K562 (cell line): ENCODE results near the gene TMEM184A. TPM values are rescaled to one million over a fixed set of nuclear protein-coding genes. Genes with fewer than 3 reads are reported as not detected.
A peak's percentile ranks its signal among the peaks of the same experiment; 100 is the strongest.

Experiments
- ATF1 ChIP-seq, 2 experiments: fragments of 450-650 bp in 1 of 2; IDR thresholded peaks; 2 replicates each; pipeline ENCODE4 v1.6.1; 2016; ENCODE audit warnings: missing compliant biosample characterization in 1 of 2, missing genetic modification characterization in 1 of 2
- FOS ChIP-seq: IDR thresholded peaks from 3 replicates; pipeline ENCODE4 v1.6.1; 2011; ENCODE audit not compliant: insufficient read length; ENCODE audit errors: extremely low read depth
- HNRNPK ChIP-seq: fragments of 200-400 bp; formaldehyde crosslinking; IDR thresholded peaks from one replicate; pipeline ENCODE4 v1.6.1; 2018; ENCODE audit warnings: mild to moderate bottlenecking, low read depth, low read length; ENCODE audit not compliant: poor library complexity, severe bottlenecking
- KDM1A ChIP-seq, 2 experiments: fragments of 450-650 bp; IDR thresholded peaks; 2 replicates each; pipeline ENCODE4 v1.6.1; 2016; ENCODE audit warnings: mild to moderate bottlenecking in 2 of 2
- NR1H2 ChIP-seq: sonication (generic); formaldehyde crosslinking; IDR thresholded peaks from 2 replicates; pipeline ENCODE4 v1.4.0; 2020; ENCODE audit warnings: mild to moderate bottlenecking, missing genetic modification reagents
- PCBP1 ChIP-seq: fragments of 200-400 bp; formaldehyde crosslinking; IDR thresholded peaks from 2 replicates; pipeline ENCODE4 v1.6.1; 2018; ENCODE audit warnings: mild to moderate bottlenecking, low read depth, low read length; ENCODE audit not compliant: poor library complexity, severe bottlenecking
- PHF20 ChIP-seq: fragments of 450-650 bp; IDR thresholded peaks from 2 replicates; pipeline ENCODE4 v1.6.1; 2018; ENCODE audit not compliant: partially characterized antibody
- RBFOX2 ChIP-seq: fragments of 200-400 bp; formaldehyde crosslinking; IDR thresholded peaks from 2 replicates; pipeline ENCODE4 v1.6.1; 2017; ENCODE audit warnings: low read depth, mild to moderate bottlenecking, low read length, moderate library complexity
- SMARCA5 ChIP-seq: fragments of 450-650 bp; IDR thresholded peaks from 2 replicates; pipeline ENCODE4 v1.6.1; 2016
- SRSF1 ChIP-seq: fragments of 200-400 bp; formaldehyde crosslinking; IDR thresholded peaks from 2 replicates; pipeline ENCODE4 v1.6.1; 2017; ENCODE audit warnings: mild to moderate bottlenecking, low read depth, low read length, moderate library complexity
- ZFX ChIP-seq: sonication (generic); formaldehyde crosslinking; IDR thresholded peaks from 2 replicates; pipeline ENCODE4 v1.8.0; 2022; ENCODE audit warnings: mild to moderate bottlenecking, missing genetic modification reagents, moderate library complexity
- ZNF584 ChIP-seq: fragments of 200-800 bp; sonication (Bioruptor generic); IDR thresholded peaks from 2 replicates; pipeline ENCODE4 v1.6.1; 2016; ENCODE audit warnings: low read depth, mild to moderate bottlenecking, missing genetic modification characterization, missing compliant biosample characterization
- polyA plus RNA-seq, 8 experiments: library from polyadenylated mRNA; depleted of rRNA in 4 of 8; stranded (reverse) in 5 of 8; unstranded in 3 of 8; fragments of >200 nt; fragmentation: Nextera tagmentation in 2 of 8; fragmentation: Illumina TruSeq in 1 of 8; extraction: Ambion mirVana in 2 of 8; extraction: Trizol in 1 of 8; gene quantifications; 2 replicates each; pipeline versions ENCODE4 v1.2.1 to v1.2.3, GENCODE V29; 2011 to 2014; ENCODE audit warnings: inconsistent platforms in 1 of 8, missing spikeins in 1 of 8
- total RNA-seq, 7 experiments: library from RNA; depleted of rRNA in 6 of 7; stranded (reverse); fragments of >200 nt in 6 of 7; fragmentation: Illumina TruSeq in 2 of 7; extraction: Trizol in 2 of 7; gene quantifications; 2 replicates each; pipeline versions ENCODE4 v1.2.1 to v1.2.3, GENCODE V29; 2011 to 2021; ENCODE audit warnings: low replicate concordance in 1 of 7
- TF ChIP-seq, protein P1 (sequence below): IDR thresholded peaks from 3 replicates; pipeline ENCODE4 v1.6.1; 2011; ENCODE audit warnings: borderline replicate concordance, mild to moderate bottlenecking, moderate library complexity; ENCODE audit not compliant: insufficient read length; ENCODE audit errors: extremely low read depth
- TF ChIP-seq, protein P2 (sequence below): fragments of 250-450 bp; sonication (Bioruptor Pico); IDR thresholded peaks from 2 replicates; pipeline ENCODE4 v1.4.0; 2020; ENCODE audit warnings: mild to moderate bottlenecking, moderate library complexity
- TF ChIP-seq, protein P3 (sequence below): fragments of 450-650 bp; formaldehyde crosslinking; IDR thresholded peaks from 2 replicates; pipeline ENCODE4 v1.4.0; 2022; ENCODE audit warnings: mild to moderate bottlenecking, moderate library complexity
- TF ChIP-seq, protein P4 (sequence below): fragments of 250-450 bp; sonication (Bioruptor Pico); IDR thresholded peaks from 2 replicates; pipeline ENCODE4 v1.5.1; 2021; ENCODE audit warnings: mild to moderate bottlenecking

The TMEM184A gene
- total and polyA plus RNA-seq, 9 of the 15 experiments (the other 6 are each of a cell fraction or from before 2014, with no cell fraction given) = 0.10 to 0.18 (median 0.11) TPM; not detected in 6

DNA sequence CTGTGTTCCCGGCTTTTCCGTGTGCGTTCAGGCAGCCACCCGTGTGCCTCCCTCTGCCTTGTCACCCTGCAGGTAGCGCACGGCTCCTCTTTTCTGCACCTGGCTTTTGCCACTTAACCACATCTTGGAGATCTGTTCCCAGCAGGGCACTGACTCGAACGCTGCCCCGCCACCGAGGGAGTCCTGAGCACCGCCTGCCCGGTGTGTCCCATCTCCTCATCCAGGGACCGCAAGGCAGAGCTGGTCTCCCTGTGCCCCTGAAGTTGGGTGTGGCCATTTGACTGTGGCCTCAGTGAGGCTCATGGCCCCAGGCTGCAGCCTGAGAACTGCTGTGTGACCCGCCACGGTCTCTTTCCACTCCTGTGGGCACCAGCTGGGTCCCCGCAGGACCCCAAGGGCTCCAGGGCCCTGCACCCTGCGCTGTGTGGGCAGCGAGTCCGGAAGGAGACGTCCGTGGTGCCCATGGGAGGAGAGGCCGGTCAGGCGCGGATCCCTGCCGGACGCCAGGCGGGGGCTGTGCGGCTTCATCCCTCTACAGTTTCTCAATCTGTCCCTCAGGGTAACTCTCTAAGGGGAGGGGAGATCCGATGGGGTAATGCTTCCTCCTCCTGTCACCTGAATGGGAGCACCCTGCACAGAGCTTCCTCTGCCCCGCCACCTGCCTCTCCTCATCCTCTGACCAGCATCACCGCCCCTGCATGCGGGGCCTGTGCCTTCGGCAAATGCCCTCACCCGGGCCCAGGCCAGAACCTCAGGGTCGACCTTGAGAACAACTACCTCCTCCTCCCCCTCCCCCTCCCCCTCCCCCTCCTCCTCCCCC lies 50.1 kb downstream of the TMEM184A start (continued):
- TF ChIP-seq, protein P1, sequence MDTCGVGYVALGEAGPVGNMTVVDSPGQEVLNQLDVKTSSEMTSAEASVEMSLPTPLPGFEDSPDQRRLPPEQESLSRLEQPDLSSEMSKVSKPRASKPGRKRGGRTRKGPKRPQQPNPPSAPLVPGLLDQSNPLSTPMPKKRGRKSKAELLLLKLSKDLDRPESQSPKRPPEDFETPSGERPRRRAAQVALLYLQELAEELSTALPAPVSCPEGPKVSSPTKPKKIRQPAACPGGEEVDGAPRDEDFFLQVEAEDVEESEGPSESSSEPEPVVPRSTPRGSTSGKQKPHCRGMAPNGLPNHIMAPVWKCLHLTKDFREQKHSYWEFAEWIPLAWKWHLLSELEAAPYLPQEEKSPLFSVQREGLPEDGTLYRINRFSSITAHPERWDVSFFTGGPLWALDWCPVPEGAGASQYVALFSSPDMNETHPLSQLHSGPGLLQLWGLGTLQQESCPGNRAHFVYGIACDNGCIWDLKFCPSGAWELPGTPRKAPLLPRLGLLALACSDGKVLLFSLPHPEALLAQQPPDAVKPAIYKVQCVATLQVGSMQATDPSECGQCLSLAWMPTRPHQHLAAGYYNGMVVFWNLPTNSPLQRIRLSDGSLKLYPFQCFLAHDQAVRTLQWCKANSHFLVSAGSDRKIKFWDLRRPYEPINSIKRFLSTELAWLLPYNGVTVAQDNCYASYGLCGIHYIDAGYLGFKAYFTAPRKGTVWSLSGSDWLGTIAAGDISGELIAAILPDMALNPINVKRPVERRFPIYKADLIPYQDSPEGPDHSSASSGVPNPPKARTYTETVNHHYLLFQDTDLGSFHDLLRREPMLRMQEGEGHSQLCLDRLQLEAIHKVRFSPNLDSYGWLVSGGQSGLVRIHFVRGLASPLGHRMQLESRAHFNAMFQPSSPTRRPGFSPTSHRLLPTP = no peak
- TF ChIP-seq SMARCA5 = no peak
- no peak for TF ChIP-seq SRSF1
- no peak for TF ChIP-seq ATF1 (CRISPR knock-in tag; IDR thresholded peaks at IDR 0.05)
- no peak for TF ChIP-seq ATF1 (tag; IDR thresholded peaks at IDR 0.05)
- TF ChIP-seq HNRNPK = peak; percentile 98
- TF ChIP-seq FOS = no peak
- TF ChIP-seq, protein P2, sequence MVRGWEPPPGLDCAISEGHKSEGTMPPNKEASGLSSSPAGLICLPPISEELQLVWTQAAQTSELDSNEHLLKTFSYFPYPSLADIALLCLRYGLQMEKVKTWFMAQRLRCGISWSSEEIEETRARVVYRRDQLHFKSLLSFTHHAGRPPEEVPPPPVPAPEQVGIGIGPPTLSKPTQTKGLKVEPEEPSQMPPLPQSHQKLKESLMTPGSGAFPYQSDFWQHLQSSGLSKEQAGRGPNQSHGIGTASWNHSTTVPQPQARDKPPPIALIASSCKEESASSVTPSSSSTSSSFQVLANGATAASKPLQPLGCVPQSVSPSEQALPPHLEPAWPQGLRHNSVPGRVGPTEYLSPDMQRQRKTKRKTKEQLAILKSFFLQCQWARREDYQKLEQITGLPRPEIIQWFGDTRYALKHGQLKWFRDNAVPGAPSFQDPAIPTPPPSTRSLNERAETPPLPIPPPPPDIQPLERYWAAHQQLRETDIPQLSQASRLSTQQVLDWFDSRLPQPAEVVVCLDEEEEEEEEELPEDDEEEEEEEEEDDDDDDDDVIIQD = no peak
- TF ChIP-seq PCBP1 = peak; percentile 100
- TF ChIP-seq ZNF584 (CRISPR knock-in tag) = no peak
- TF ChIP-seq KDM1A (IDR thresholded peaks at IDR 0.05) = peak in 1 of 2 experiments; percentile 76; a peak in 2 of 4 replicates
- TF ChIP-seq PHF20 = no peak
- TF ChIP-seq, protein P3, sequence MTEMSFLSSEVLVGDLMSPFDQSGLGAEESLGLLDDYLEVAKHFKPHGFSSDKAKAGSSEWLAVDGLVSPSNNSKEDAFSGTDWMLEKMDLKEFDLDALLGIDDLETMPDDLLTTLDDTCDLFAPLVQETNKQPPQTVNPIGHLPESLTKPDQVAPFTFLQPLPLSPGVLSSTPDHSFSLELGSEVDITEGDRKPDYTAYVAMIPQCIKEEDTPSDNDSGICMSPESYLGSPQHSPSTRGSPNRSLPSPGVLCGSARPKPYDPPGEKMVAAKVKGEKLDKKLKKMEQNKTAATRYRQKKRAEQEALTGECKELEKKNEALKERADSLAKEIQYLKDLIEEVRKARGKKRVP (CRISPR knock-in tag) = no peak
- TF ChIP-seq ZFX (CRISPR knock-in tag) = no peak
- TF ChIP-seq, protein P4, sequence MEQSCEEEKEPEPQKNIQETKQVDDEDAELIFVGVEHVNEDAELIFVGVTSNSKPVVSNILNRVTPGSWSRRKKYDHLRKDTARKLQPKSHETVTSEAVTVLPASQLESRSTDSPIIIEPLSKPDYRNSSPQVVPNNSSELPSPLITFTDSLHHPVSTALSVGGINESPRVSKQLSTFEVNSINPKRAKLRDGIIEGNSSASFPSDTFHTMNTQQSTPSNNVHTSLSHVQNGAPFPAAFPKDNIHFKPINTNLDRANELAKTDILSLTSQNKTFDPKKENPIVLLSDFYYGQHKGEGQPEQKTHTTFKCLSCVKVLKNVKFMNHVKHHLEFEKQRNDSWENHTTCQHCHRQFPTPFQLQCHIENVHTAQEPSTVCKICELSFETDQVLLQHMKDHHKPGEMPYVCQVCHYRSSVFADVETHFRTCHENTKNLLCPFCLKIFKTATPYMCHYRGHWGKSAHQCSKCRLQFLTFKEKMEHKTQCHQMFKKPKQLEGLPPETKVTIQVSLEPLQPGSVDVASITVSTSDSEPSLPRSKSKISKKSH (CRISPR knock-in tag) = no peak
- TF ChIP-seq RBFOX2 = 0 out of 2 replicates have a peak, but pooled peaks have one; percentile 17
- TF ChIP-seq NR1H2 (CRISPR knock-in tag) = no peak
